Measurements from ENCODE around the gene COMMD1.

COMMD1 gene

GRCh38 chr2:61962095-61962984 lies 56.9 kb downstream of the COMMD1 start:
- no peaks in the 10 kb centered on the region for H3K9me3 ChIP-seq (ENCODE audit: insufficient read depth, low read length, severe bottlenecking)
- H3K4me1 ChIP-seq (ENCODE audit: insufficient read depth, low read length): peaks cover 17% of the 10 kb centered on the region
- H3K36me3 ChIP-seq (ENCODE audit: insufficient read depth, low read length): no peaks in the 10 kb centered on the region
- H3K4me2 ChIP-seq (ENCODE audit: insufficient read depth, low read length): no peak overlapping the region
- no peak overlapping the region for H2AFZ ChIP-seq (ENCODE audit: low read depth, low read length)
- H3K27me3 ChIP-seq (ENCODE audit: insufficient read depth, low read length, poor library complexity): no peaks in the 10 kb centered on the region
- TF ChIP-seq EZH2 (IDR thresholded peaks at IDR 0.05; ENCODE audit: borderline replicate concordance, low read depth, low read length, severe bottlenecking) (no peak), CTCF (IDR thresholded peaks at IDR 0.05; ENCODE audit: borderline replicate concordance, extremely low read depth, low read length, poor library complexity, severe bottlenecking) (no peak)
- ATAC-seq (ENCODE audit: insufficient read depth, low read depth) (no peak), DNase-seq (no peak)
- H3K4me3 ChIP-seq (ENCODE audit: low read depth in 1 of 2, low read length in 2 of 2): no peak overlapping the region
- no peak overlapping the region for H3K9ac ChIP-seq (ENCODE audit: low read depth, low read length)
- H3K79me2 ChIP-seq (ENCODE audit: insufficient read depth, low read length): no peaks in the 10 kb centered on the region
- no peak overlapping the region for H3K27ac ChIP-seq (ENCODE audit: low read length)
- no peaks in the 10 kb centered on the region for H4K20me1 ChIP-seq (ENCODE audit: insufficient read depth, low read length)

DNA sequence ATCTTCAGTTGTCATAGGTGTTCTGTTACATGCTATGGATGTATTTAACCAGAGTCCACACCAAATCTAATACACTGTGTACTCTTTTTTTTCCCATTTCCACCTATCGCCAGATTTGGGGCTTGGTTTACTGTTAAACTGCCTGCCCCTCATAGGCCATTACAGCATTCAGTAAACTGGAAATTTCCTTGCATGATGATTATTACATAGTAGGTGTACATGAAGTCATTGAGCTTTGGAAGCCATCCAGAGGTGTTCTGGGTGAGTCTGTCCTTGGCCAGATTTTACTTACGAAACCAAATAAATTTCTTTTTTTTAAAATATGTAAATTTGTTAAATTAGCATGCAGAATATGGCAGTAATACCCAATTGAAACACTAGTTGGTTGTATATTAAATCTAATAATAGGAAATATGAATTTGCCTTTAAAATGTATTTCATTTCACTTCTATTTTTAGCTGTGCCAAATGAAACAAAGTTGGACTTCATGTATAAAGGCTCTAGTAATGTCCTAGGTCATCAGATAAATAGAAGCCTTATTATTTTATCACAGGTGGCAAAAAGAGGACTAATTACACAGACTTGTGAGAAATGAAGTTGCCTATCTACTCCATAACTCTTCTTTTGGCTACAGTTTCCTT lies 60.7 kb downstream of the COMMD1 start:
- no peaks in the 10 kb centered on the region for H3K4me1 ChIP-seq (ENCODE audit: insufficient read depth, low read length)
- no peak overlapping the region for H2AFZ ChIP-seq (ENCODE audit: low read depth, low read length)
- H3K27me3 ChIP-seq (ENCODE audit: insufficient read depth, low read length, poor library complexity): no peaks in the 10 kb centered on the region
- no peak for DNase-seq
- H4K20me1 ChIP-seq (ENCODE audit: insufficient read depth, low read length): no peaks in the 10 kb centered on the region
- no peak for ATAC-seq (ENCODE audit: insufficient read depth, low read depth)
- H3K27ac ChIP-seq (ENCODE audit: low read length): no peak overlapping the region
- no peaks in the 10 kb centered on the region for H3K79me2 ChIP-seq (ENCODE audit: insufficient read depth, low read length)
- no peaks in the 10 kb centered on the region for H3K36me3 ChIP-seq (ENCODE audit: insufficient read depth, low read length)
- no peak overlapping the region for H3K4me3 ChIP-seq (ENCODE audit: low read depth in 1 of 2, low read length in 2 of 2)
- no peaks in the 10 kb centered on the region for H3K9me3 ChIP-seq (ENCODE audit: insufficient read depth, low read length, severe bottlenecking)
- H3K9ac ChIP-seq (ENCODE audit: low read depth, low read length): no peak overlapping the region
- H3K4me2 ChIP-seq (ENCODE audit: insufficient read depth, low read length): no peak overlapping the region
- TF ChIP-seq CTCF (IDR thresholded peaks at IDR 0.05; ENCODE audit: borderline replicate concordance, extremely low read depth, low read length, poor library complexity, severe bottlenecking) (no peak), EZH2 (IDR thresholded peaks at IDR 0.05; ENCODE audit: borderline replicate concordance, low read depth, low read length, severe bottlenecking) (no peak)

GRCh38 chr2:61967262-61967661 lies 61.8 kb downstream of the COMMD1 start:
- DNase-seq: no peak
- Histone ChIP-seq H3K4me1 (ENCODE audit: insufficient read depth, low read length) (no peaks in the 10 kb centered on the region), H3K27me3 (ENCODE audit: insufficient read depth, low read length, poor library complexity) (no peaks in the 10 kb centered on the region), H3K4me3 (ENCODE audit: low read depth in 1 of 2, low read length in 2 of 2) (no peak overlapping the region), H4K20me1 (ENCODE audit: insufficient read depth, low read length) (no peaks in the 10 kb centered on the region), H3K4me2 (ENCODE audit: insufficient read depth, low read length) (no peak overlapping the region), H3K79me2 (ENCODE audit: insufficient read depth, low read length) (no peaks in the 10 kb centered on the region), H3K9me3 (ENCODE audit: insufficient read depth, low read length, severe bottlenecking) (no peaks in the 10 kb centered on the region), H3K27ac (ENCODE audit: low read length) (no peak overlapping the region), H3K9ac (ENCODE audit: low read depth, low read length) (no peak overlapping the region), H3K36me3 (ENCODE audit: insufficient read depth, low read length) (no peaks in the 10 kb centered on the region), H2AFZ (ENCODE audit: low read depth, low read length) (no peak overlapping the region)
- no peak for ATAC-seq (ENCODE audit: insufficient read depth, low read depth)
- TF ChIP-seq EZH2 (IDR thresholded peaks at IDR 0.05; ENCODE audit: borderline replicate concordance, low read depth, low read length, severe bottlenecking) (no peak), CTCF (IDR thresholded peaks at IDR 0.05; ENCODE audit: borderline replicate concordance, extremely low read depth, low read length, poor library complexity, severe bottlenecking) (no peak)
